ENCODE results near the gene SLC7A7. TPM values are rescaled to one million over a fixed set of nuclear protein-coding genes. Genes with fewer than 3 reads are reported as not detected.
"Not testable (repeated sequence)": the region's sequence is repeated elsewhere in the genome, so short reads cannot be mapped to it uniquely, and the experiment has no call there.

SLC7A7 gene
- 380 and 443 TPM in 2 replicates for total RNA-seq (2022)
- percentile 92 among the genes with signal in this experiment for Bru-seq, nascent RNA
- BruChase-seq, experiment 1, labeled RNA remaining after a 2-hour chase: percentile 94 among the genes with signal in this experiment
- BruChase-seq, experiment 2, labeled RNA remaining after a 6-hour chase: percentile 97 among the genes with signal in this experiment
- long read RNA-seq, transcript SLC7A7-204 (10 exons, 2,447 nt): major isoform, 225 of 365 reads
- long read RNA-seq, partial matches to known transcripts: 91 of 365 reads
- long read RNA-seq, other reads (novel, unspliced or antisense): 42 of 365 reads

DNA sequence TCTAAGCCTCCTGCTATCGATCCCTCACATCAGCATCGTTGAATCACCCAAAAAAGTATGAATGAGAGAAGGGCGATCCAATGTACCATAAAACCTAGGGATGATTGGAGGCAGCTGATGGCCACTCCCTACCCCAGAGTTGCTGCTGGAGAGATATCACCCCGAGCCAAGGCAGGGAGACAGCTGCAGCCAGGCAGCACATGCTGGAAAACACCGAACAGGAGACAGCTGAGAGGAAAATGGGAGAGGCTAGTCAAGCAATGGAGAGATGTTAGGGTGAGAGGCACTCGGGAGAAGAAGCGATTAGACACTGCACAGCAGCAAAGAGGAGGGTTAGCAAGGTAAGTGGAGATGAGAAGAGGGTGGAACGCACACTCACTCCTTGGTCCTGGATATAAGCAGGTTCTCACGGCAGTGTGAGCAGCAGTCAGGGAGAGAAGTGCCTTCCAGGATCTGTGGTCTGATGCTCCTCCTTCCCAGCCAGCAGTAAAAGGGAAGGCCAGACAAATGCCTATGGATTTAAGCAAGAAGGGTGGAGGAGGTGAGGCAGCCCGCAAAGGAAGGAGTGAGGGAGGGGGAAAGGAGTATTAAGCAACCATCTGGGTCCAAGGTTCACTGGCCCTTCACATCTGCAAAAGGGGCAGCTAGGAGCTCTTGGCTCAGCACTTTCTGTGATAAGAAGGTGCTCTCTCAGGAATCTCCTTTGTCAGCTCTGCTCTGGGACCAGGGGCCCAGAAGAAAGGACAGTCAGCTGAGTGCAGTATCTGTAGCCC lies at the start of gene SLC7A7:
TSS of gene SLC7A7 (minus strand) at position 495 of the 773 bp plus-strand sequence. CDS start 2,037 bp downstream, outside the sequence.
- Histone ChIP-seq H3K9me3 (no peaks in the 10 kb centered on the region), H3K4me1 (peaks cover 54% of the 10 kb centered on the region), H3K27me3 (replicated peaks; ENCODE audit: control insufficient read depth, insufficient read depth, low read length) (no peaks in the 10 kb centered on the region), H3K36me3 (ENCODE audit: control insufficient read depth, insufficient read depth, low read length) (peaks cover 2% of the 10 kb centered on the region; the same call in 1 of the 2 replicates), H3K4me3 (ENCODE audit: low read depth, low read length) (peak within 1 kb of the TSS; percentile 48)
- POLR2A ChIA-PET: interaction anchor here (0.5 to 1.9 kb wide), 5 partner anchors 8 to 49 kb away, joined by 3 to 8 read pairs (median 4); partner anchors contain the start of genes MRPL52 and OXA1L
- Mint-ChIP-seq H3K4me1 (ENCODE audit: low read depth, unreplicated experiment) (peaks cover 43% of the 10 kb centered on the region), H3K36me3 (ENCODE audit: insufficient read depth, unreplicated experiment) (peaks cover 64% of the 10 kb centered on the region), H3K27me3 (ENCODE audit: insufficient read depth, unreplicated experiment) (no peaks in the 10 kb centered on the region), H3K4me3 (ENCODE audit: unreplicated experiment) (peak within 1 kb of the TSS; percentile 89), H3K9me3 (ENCODE audit: unreplicated experiment) (no peaks in the 10 kb centered on the region), H3K27ac (ENCODE audit: unreplicated experiment) (peak within 1 kb of the TSS; percentile 70)
- CTCF ChIA-PET: interaction anchor here (0.7 to 1.0 kb wide), 3 partner anchors 8 to 38 kb away, joined by 3 to 4 read pairs (median 3); partner anchors contain the start of gene MMP14
- TF ChIP-seq, protein P1, sequence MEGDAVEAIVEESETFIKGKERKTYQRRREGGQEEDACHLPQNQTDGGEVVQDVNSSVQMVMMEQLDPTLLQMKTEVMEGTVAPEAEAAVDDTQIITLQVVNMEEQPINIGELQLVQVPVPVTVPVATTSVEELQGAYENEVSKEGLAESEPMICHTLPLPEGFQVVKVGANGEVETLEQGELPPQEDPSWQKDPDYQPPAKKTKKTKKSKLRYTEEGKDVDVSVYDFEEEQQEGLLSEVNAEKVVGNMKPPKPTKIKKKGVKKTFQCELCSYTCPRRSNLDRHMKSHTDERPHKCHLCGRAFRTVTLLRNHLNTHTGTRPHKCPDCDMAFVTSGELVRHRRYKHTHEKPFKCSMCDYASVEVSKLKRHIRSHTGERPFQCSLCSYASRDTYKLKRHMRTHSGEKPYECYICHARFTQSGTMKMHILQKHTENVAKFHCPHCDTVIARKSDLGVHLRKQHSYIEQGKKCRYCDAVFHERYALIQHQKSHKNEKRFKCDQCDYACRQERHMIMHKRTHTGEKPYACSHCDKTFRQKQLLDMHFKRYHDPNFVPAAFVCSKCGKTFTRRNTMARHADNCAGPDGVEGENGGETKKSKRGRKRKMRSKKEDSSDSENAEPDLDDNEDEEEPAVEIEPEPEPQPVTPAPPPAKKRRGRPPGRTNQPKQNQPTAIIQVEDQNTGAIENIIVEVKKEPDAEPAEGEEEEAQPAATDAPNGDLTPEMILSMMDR (IDR thresholded peaks at IDR 0.05; ENCODE audit: insufficient read depth in 1 of 2, low read depth in 1 of 2, low read length in 1 of 2, severe bottlenecking in 1 of 2, unreplicated experiment in 1 of 2): no peak
- TSS peak; percentile 89 for BruUV-seq (replicated peaks)
- peak; percentile 87 to 91 for DNase-seq
- intact Hi-C loops (cut with micrococcal nuclease; ENCODE audit: unreplicated experiment): loop anchor here (1.0 to 5.0 kb wide), 2 partner anchors 8 to 203 kb away; no protein-coding TSS in a partner anchor

DNA sequence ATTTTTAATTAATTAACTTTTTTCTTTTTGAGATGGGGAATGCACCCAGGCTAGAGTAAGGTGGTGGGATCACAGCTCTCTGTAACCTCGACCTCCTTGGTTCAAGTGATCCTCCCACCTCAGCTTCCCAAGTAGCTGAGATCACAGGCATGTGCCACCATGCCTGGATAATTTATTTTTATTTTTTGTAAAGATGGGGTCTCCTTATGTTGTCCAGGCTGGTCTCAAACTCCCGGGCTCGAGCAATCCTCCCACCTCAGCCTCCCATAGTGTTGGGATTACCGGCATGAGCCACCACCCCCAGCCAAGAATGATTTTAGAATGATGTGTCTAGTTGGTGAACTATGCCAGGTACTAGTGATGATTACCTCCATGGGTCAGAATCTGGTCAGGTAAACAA lies 49.7 kb upstream of the SLC7A7 start:
- ChIA-PET POLR2A (no interaction called here), CTCF (no interaction called here)
- Mint-ChIP-seq H3K27ac (ENCODE audit: unreplicated experiment) (no peak overlapping the region), H3K4me1 (ENCODE audit: low read depth, unreplicated experiment) (no peaks in the 10 kb centered on the region), H3K36me3 (ENCODE audit: insufficient read depth, unreplicated experiment) (no peaks in the 10 kb centered on the region), H3K4me3 (ENCODE audit: unreplicated experiment) (no peak overlapping the region), H3K9me3 (ENCODE audit: unreplicated experiment) (no peaks in the 10 kb centered on the region), H3K27me3 (ENCODE audit: insufficient read depth, unreplicated experiment) (no peaks in the 10 kb centered on the region)
- H3K4me3 ChIP-seq (ENCODE audit: low read depth, low read length): no peak overlapping the region
- no peaks in the 10 kb centered on the region for H3K9me3 ChIP-seq
- BruUV-seq (replicated peaks): no TSS peak
- intact Hi-C loops (cut with micrococcal nuclease; ENCODE audit: unreplicated experiment): no loop called here
- H3K36me3 ChIP-seq (ENCODE audit: control insufficient read depth, insufficient read depth, low read length): no peaks in the 10 kb centered on the region
- no peak for DNase-seq
- TF ChIP-seq, protein P1 (IDR thresholded peaks at IDR 0.05; ENCODE audit: insufficient read depth in 1 of 2, low read depth in 1 of 2, low read length in 1 of 2, severe bottlenecking in 1 of 2, unreplicated experiment in 1 of 2): no peak
- H3K27me3 ChIP-seq (replicated peaks; ENCODE audit: control insufficient read depth, insufficient read depth, low read length): no peaks in the 10 kb centered on the region
- H3K4me1 ChIP-seq: no peaks in the 10 kb centered on the region

DNA sequence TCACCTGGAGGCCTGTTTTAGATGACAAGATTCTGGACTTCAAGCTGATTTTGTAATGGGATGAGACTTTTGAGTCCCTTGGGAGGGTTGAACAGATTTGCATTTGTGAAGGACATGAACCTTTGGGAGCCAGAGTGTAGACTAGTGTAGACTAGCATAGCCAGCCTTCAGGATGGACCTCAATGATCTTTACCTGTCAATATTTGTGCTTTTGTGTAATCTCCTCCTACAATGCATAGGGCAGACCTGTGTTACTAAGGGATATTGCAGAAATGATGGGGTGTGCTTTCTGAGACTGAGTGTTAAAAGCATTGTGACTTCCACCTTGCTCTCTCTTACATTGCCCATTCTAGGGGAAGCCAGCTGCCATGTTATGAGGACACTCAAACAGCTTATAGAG lies 46.4 kb upstream of the SLC7A7 start:
- no TSS peak for BruUV-seq (replicated peaks)
- H3K4me1 ChIP-seq: no peaks in the 10 kb centered on the region
- no peaks in the 10 kb centered on the region for H3K9me3 ChIP-seq
- ChIA-PET CTCF (interaction anchor here (0.6 kb wide), 1 partner anchor 49 kb away, joined by 3 read pairs; no protein-coding TSS in a partner anchor), POLR2A (no interaction called here)
- H3K36me3 ChIP-seq (ENCODE audit: control insufficient read depth, insufficient read depth, low read length): no peaks in the 10 kb centered on the region
- no peak overlapping the region for H3K4me3 ChIP-seq (ENCODE audit: low read depth, low read length)
- DNase-seq: no peak
- intact Hi-C loops (cut with micrococcal nuclease; ENCODE audit: unreplicated experiment): no loop called here
- Mint-ChIP-seq H3K4me3 (ENCODE audit: unreplicated experiment) (no peak overlapping the region), H3K27ac (ENCODE audit: unreplicated experiment) (no peak overlapping the region), H3K27me3 (ENCODE audit: insufficient read depth, unreplicated experiment) (no peaks in the 10 kb centered on the region), H3K36me3 (ENCODE audit: insufficient read depth, unreplicated experiment) (no peaks in the 10 kb centered on the region), H3K9me3 (ENCODE audit: unreplicated experiment) (no peaks in the 10 kb centered on the region), H3K4me1 (ENCODE audit: low read depth, unreplicated experiment) (no peaks in the 10 kb centered on the region)
- H3K27me3 ChIP-seq (replicated peaks; ENCODE audit: control insufficient read depth, insufficient read depth, low read length): no peaks in the 10 kb centered on the region
- TF ChIP-seq, protein P1 (IDR thresholded peaks at IDR 0.05; ENCODE audit: insufficient read depth in 1 of 2, low read depth in 1 of 2, low read length in 1 of 2, severe bottlenecking in 1 of 2, unreplicated experiment in 1 of 2): no peak

DNA sequence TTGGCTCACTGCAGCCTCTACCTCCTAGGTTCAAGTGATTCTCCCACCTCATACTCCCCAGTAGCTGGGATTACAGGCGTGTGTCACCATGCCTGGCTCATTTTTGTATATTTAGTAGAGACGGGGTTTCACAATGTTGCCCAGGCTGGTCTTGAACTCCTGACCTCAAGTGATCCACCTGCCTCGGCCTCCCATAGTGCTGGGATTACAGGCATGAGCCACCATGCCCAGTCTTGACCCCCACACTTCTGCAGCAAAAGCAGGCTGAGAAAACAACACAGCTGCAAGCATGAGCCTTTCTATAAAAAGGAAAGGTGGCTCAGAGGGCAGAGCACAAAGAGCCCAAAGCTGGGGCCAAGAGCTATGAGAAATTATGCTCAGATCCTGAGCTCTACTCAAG lies 45.1 kb upstream of the SLC7A7 start:
- H3K27me3 Mint-ChIP-seq (ENCODE audit: insufficient read depth, unreplicated experiment): not testable (repeated sequence)

More for the DNA sequence above, 45.1 kb upstream of the SLC7A7 start:
- intact Hi-C loops (cut with micrococcal nuclease; ENCODE audit: unreplicated experiment); H3K27me3 ChIP-seq (replicated peaks; ENCODE audit: control insufficient read depth, insufficient read depth, low read length); H3K4me1 Mint-ChIP-seq (ENCODE audit: low read depth, unreplicated experiment); H3K9me3 Mint-ChIP-seq (ENCODE audit: unreplicated experiment); H3K4me3 Mint-ChIP-seq (ENCODE audit: unreplicated experiment); H3K36me3 ChIP-seq (ENCODE audit: control insufficient read depth, insufficient read depth, low read length); H3K4me3 ChIP-seq (ENCODE audit: low read depth, low read length); DNase-seq; H3K9me3 ChIP-seq; H3K27ac Mint-ChIP-seq (ENCODE audit: unreplicated experiment); H3K36me3 Mint-ChIP-seq (ENCODE audit: insufficient read depth, unreplicated experiment); H3K4me1 ChIP-seq; BruUV-seq (replicated peaks): not testable (repeated sequence)
- ChIA-PET POLR2A (interaction anchor here (0.7 kb wide), 1 partner anchor 11 kb away, joined by 11 read pairs; no protein-coding TSS in a partner anchor), CTCF (interaction anchor here (0.8 kb wide), 1 partner anchor 40 kb away, joined by 3 read pairs; no protein-coding TSS in a partner anchor)

Measured in Caco-2 (cell line).